Testis (tissue), 2 donors: ENCODE data around the gene TAB2.

Source experiments
- POLR2A ChIP-seq: fragments of 450-650 bp; IDR thresholded peaks from one replicate; pipeline ENCODE4 v1.6.1; 2017; ENCODE audit warnings: antibody characterized with exemption, mild to moderate bottlenecking, moderate library complexity
- TF ChIP-seq, protein P1 (sequence below), 3 experiments: fragments of 450-650 bp in 2 of 3; fragments of 200-600 bp in 1 of 3; sonication (generic) in 1 of 3; IDR thresholded peaks; one replicate each; pipeline ENCODE4 v1.5.1; 2016 to 2019; ENCODE audit warnings: antibody characterized with exemption in 3 of 3, mild to moderate bottlenecking in 2 of 3, moderate library complexity in 1 of 3

DNA sequence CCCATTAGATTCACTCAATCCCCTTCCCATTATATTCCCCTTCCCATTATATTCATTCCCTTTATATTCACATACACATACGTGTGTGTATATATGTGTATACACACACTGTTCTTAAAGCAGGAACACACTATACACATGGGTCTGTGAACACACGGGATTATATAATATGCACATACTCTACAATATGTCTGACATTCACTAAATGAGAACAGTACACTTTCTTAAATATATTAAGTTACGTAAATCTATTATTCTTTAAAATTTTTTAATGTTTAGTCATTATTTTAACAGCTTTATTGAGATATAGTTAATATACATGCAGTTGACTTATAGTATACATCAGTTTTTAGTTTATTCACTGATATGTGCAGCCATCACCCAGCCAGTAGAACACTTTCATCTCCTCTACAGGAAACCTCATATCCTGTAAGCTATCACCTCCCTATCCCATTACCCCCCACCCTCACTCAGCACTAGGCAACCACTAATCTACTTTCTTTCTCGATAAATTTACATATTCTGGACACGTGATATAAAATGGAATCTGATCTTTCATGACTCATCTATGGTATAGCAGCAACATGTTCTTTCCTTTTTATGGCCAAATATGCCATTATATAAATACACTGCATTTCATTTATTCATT is 68.6 kb downstream of the TAB2 start:
- TF ChIP-seq, protein P1, sequence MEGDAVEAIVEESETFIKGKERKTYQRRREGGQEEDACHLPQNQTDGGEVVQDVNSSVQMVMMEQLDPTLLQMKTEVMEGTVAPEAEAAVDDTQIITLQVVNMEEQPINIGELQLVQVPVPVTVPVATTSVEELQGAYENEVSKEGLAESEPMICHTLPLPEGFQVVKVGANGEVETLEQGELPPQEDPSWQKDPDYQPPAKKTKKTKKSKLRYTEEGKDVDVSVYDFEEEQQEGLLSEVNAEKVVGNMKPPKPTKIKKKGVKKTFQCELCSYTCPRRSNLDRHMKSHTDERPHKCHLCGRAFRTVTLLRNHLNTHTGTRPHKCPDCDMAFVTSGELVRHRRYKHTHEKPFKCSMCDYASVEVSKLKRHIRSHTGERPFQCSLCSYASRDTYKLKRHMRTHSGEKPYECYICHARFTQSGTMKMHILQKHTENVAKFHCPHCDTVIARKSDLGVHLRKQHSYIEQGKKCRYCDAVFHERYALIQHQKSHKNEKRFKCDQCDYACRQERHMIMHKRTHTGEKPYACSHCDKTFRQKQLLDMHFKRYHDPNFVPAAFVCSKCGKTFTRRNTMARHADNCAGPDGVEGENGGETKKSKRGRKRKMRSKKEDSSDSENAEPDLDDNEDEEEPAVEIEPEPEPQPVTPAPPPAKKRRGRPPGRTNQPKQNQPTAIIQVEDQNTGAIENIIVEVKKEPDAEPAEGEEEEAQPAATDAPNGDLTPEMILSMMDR (IDR thresholded peaks at IDR 0.05) = no peak
- TF ChIP-seq POLR2A = no peak
